BJ (cell line): Measurements from ENCODE around the gene C6orf52. TPM values are rescaled to one million over a fixed set of nuclear protein-coding genes. Genes with fewer than 3 reads are reported as not detected.
"Not testable (repeated sequence)": the region's sequence is repeated elsewhere in the genome, so short reads cannot be mapped to it uniquely, and the experiment has no call there.

Experiments
- CTCF ChIA-PET: fragments of 350-600 bp; formaldehyde crosslinking; extraction: SDS; loops from one replicate; lab custom pipeline; 2021; ENCODE audit warnings: antibody characterized with exemption, inconsistent platforms; lab: Yijun Ruan, JAX
- POLR2A ChIA-PET: fragments of 300-600 bp; sonication (Branson Sonifier 250); formaldehyde crosslinking; extraction: SDS; loops from one replicate; lab custom pipeline; 2021; ENCODE audit warnings: antibody characterized with exemption; lab: Charles Lee
- DNase-seq: peaks from one replicate; pipeline ENCODE4 v3.0.0-alpha.2; 2011; ENCODE audit warnings: low read depth
- H3K27me3 ChIP-seq: 2 replicates; pipeline ENCODE4 v1.6.0; 2011; ENCODE audit warnings: low read length; ENCODE audit not compliant: control insufficient read depth, insufficient read depth
- H3K36me3 ChIP-seq: 2 replicates; pipeline ENCODE4 v1.5.1; 2011; ENCODE audit warnings: low read length; ENCODE audit not compliant: control insufficient read depth, insufficient read depth
- H3K4me3 ChIP-seq: 2 replicates; pipeline ENCODE4 v1.5.1; 2011; ENCODE audit warnings: low read depth, mild to moderate bottlenecking, control low read depth, low read length
- CTCF ChIP-seq: IDR thresholded peaks from 2 replicates; pipeline ENCODE4 v1.5.1; 2011; ENCODE audit warnings: low read depth, mild to moderate bottlenecking, control low read depth, inconsistent platforms, low read length, moderate library complexity; ENCODE audit not compliant: insufficient read depth
- polyA plus RNA-seq: library from polyadenylated mRNA; depleted of rRNA; stranded (reverse); fragments of >200 nt; gene quantifications from 2 replicates; pipeline ENCODE4 v1.2.3, GENCODE V29; 2011

C6orf52 gene
- polyA plus RNA-seq, 1 experiment: 0.28 TPM

GRCh38 chr6:10721850-10722569, 27.6 kb upstream of the C6orf52 start:
- ChIA-PET POLR2A (interaction anchor here (0.6 kb wide), 1 partner anchor 28 kb away, joined by 3 read pairs; the partner anchor contains the start of genes C6orf52 and PAK1IP1), CTCF (interaction anchor here (0.8 to 3.7 kb wide), 4 partner anchors 11 to 333 kb away, joined by 3 to 12 read pairs (median 4); no protein-coding TSS in a partner anchor)

GRCh38 chr6:10720960-10721849, 26.8 kb upstream of the C6orf52 start:
- DNase-seq, POLR2A ChIA-PET, H3K27me3 ChIP-seq, H3K36me3 ChIP-seq: not testable (repeated sequence)
- CTCF ChIA-PET: interaction anchor here (1.1 to 3.7 kb wide), 2 partner anchors 10 to 22 kb away, joined by 3 to 12 read pairs; no protein-coding TSS in a partner anchor
- H3K4me3 ChIP-seq: peak overlapping the region; percentile 39

More at GRCh38 chr6:10721850-10722569, 27.6 kb upstream of the C6orf52 start:
- peak overlapping the region; percentile 61 for H3K4me3 ChIP-seq
- H3K36me3 ChIP-seq: peaks cover 5% of the 10 kb centered on the region
- H3K27me3 ChIP-seq: no peaks in the 10 kb centered on the region
- no peak for TF ChIP-seq CTCF
- DNase-seq: no peak

- H3K27me3 ChIP-seq: no peaks in the 10 kb centered on the region
- TF ChIP-seq CTCF: no peak
- ChIA-PET POLR2A (no interaction called here), CTCF (interaction anchor here (0.6 to 3.7 kb wide), 4 partner anchors 9 to 242 kb away, joined by 3 to 12 read pairs (median 4); no protein-coding TSS in a partner anchor)
- H3K4me3 ChIP-seq: peak overlapping the region; percentile 39
- no peak for DNase-seq
- H3K36me3 ChIP-seq: peaks cover 1% of the 10 kb centered on the region; the same call in 1 of the 2 replicates
Measured at GRCh38 chr6:10720265-10720959, 26.0 kb upstream of the C6orf52 start.

GRCh38 chr6:10719964-10720264, 25.5 kb upstream of the C6orf52 start:
- no peak for TF ChIP-seq CTCF
- ChIA-PET CTCF (interaction anchor here (0.6 to 3.7 kb wide), 4 partner anchors 9 to 242 kb away, joined by 3 to 12 read pairs (median 4); no protein-coding TSS in a partner anchor), POLR2A (no interaction called here)
- Histone ChIP-seq H3K27me3 (no peaks in the 10 kb centered on the region), H3K4me3 (peak overlapping the region; percentile 39), H3K36me3 (no peaks in the 10 kb centered on the region)
- no peak for DNase-seq

GRCh38 chr6:10719296-10719963, 25.0 kb upstream of the C6orf52 start:
- CTCF ChIA-PET: interaction anchor here (0.6 to 3.7 kb wide), 5 partner anchors 8 to 241 kb away, joined by 3 to 12 read pairs (median 4); no protein-coding TSS in a partner anchor
- TF ChIP-seq CTCF: no peak

More at GRCh38 chr6:10719296-10719963, 25.0 kb upstream of the C6orf52 start:
- H3K27me3 ChIP-seq: no peaks in the 10 kb centered on the region
- POLR2A ChIA-PET: no interaction called here
- H3K4me3 ChIP-seq: peak overlapping the region; percentile 39
- no peaks in the 10 kb centered on the region for H3K36me3 ChIP-seq
- DNase-seq: no peak
